ENCODE results near the gene FGF1. TPM values are rescaled to one million over a fixed set of nuclear protein-coding genes. Genes with fewer than 3 reads are reported as not detected.

Gene FGF1
- total and polyA plus RNA-seq, 12 donors, result 0.42 to 2.5 (median 0.90) TPM

- no peak for TF ChIP-seq CTCF (IDR thresholded peaks at IDR 0.05)
- no peak for TF ChIP-seq POLR2A (IDR thresholded peaks at IDR 0.05)
- H3K27ac ChIP-seq, result peak overlapping the region in 2 of 5 donors; percentile 1 to 50
- no peaks in the 10 kb centered on the region for H3K27me3 ChIP-seq
- intact Hi-C loops (cut with DNase I), result loop anchor here (5.0 to 10.0 kb wide), 3 partner anchors 220 to 393 kb away; partner anchors contain the start of gene SPRY4 (in 2 of the 2)
- H3K4me3 ChIP-seq, result no peak overlapping the region
- no peaks in the 10 kb centered on the region for H3K36me3 ChIP-seq (replicated peaks in 1 of 2)
- 71 to 85% (median 78%) methylated on average over 2 to 3 of the region's 3 CpGs for WGBS, 4 donors
- no peaks in the 10 kb centered on the region for H3K9me3 ChIP-seq (replicated peaks in 1 of 3)
- H3K4me1 ChIP-seq (replicated peaks in 1 of 2), result peaks cover 5 to 9% of the 10 kb centered on the region in 2 donors
- DNase-seq, result no peak
These were observed 140.8 kb downstream of the FGF1 start for GRCh38 chr5:142544946-142545649.

GRCh38 chr5:142544071-142544753 lies 141.7 kb downstream of the FGF1 start:
- peaks cover 5 to 9% of the 10 kb centered on the region in 2 donors for H3K4me1 ChIP-seq (replicated peaks in 1 of 2)

GRCh38 chr5:142542906-142543305 lies 143.0 kb downstream of the FGF1 start:
- peak in 5 of 6 experiments; percentile 8 to 44 (median 28) for TF ChIP-seq CTCF (IDR thresholded peaks at IDR 0.05)
- TF ChIP-seq POLR2A (IDR thresholded peaks at IDR 0.05), result no peak
- Histone ChIP-seq H3K4me1 (replicated peaks in 1 of 2) (peaks cover 0 to 1% of the 10 kb centered on the region in 2 donors), H3K9me3 (replicated peaks in 1 of 3) (no peaks in the 10 kb centered on the region), H3K27ac (peak overlapping the region in 2 of 5 donors; percentile 57 to 79), H3K27me3 (no peaks in the 10 kb centered on the region), H3K36me3 (replicated peaks in 1 of 2) (no peaks in the 10 kb centered on the region), H3K4me3 (no peak overlapping the region)
- WGBS, 4 donors, result 58 to 73% (median 59%) methylated on average over 3 of the region's 3 CpGs
- peak in 1 of 7 donors; percentile 11 for DNase-seq
- intact Hi-C loops (cut with DNase I), result loop anchor here (10.0 kb wide), 2 partner anchors 218 to 378 kb away; partner anchors contain the start of gene SPRY4 (in 2 of the 2)

More at GRCh38 chr5:142544071-142544753, 141.7 kb downstream of the FGF1 start:
- Histone ChIP-seq H3K9me3 (replicated peaks in 1 of 3) (no peaks in the 10 kb centered on the region), H3K27me3 (no peaks in the 10 kb centered on the region), H3K4me3 (no peak overlapping the region), H3K36me3 (replicated peaks in 1 of 2) (no peaks in the 10 kb centered on the region), H3K27ac (no peak overlapping the region)
- 83 to 93% (median 85%) methylated on average over 8 of the region's 8 CpGs for WGBS, 4 donors
- TF ChIP-seq POLR2A (IDR thresholded peaks at IDR 0.05), result no peak
- TF ChIP-seq CTCF (IDR thresholded peaks at IDR 0.05), result no peak
- intact Hi-C loops (cut with DNase I), result loop anchor here (10.0 kb wide), 2 partner anchors 219 to 379 kb away; partner anchors contain the start of gene SPRY4 (in 2 of the 2)
- no peak for DNase-seq

Other genes with a start within 250 kb of the FGF1 start
- 10 to 100 TPM in 8 of 9 donors, 1 to 10 TPM in 1; 3.0 to 21.7 (median 12.2) TPM for gene ARHGAP26, start 84.3 kb upstream of the FGF1 start, total RNA-seq
- 1 to 10 TPM; 3.2 to 5.8 (median 5.8) TPM for gene ARHGAP26, start 84.3 kb upstream of the FGF1 start, polyA plus RNA-seq